HG02610 (cell line): ENCODE measurements around the gene GCAT.
"Not testable (repeated sequence)": the region's sequence is repeated elsewhere in the genome, so short reads cannot be mapped to it uniquely, and the experiment has no call there.

Experiments
- ATAC-seq: cut with Tn5 transposase; IDR thresholded peaks from one replicate; pipeline ENCODE4 v1.9.1; 2021; ENCODE audit warnings: mild to moderate bottlenecking, moderate library complexity; ENCODE audit not compliant: unreplicated experiment

Gene GCAT

GRCh38 chr22:37782340-37783168 is 25.2 kb upstream of the GCAT start:
- ATAC-seq, result no peak

GRCh38 chr22:37784829-37785495 is 22.8 kb upstream of the GCAT start:
- no peak for ATAC-seq

GRCh38 chr22:37790234-37790633 is 17.5 kb upstream of the GCAT start:
- no peak for ATAC-seq

GRCh38 chr22:37792494-37792893 is 15.2 kb upstream of the GCAT start:
- ATAC-seq, result no peak

GRCh38 chr22:37794376-37794775 is 13.4 kb upstream of the GCAT start:
- ATAC-seq, result no peak

GRCh38 chr22:37796079-37796478 is 11.7 kb upstream of the GCAT start:
- ATAC-seq, result no peak

GRCh38 chr22:37797259-37797658 is 10.5 kb upstream of the GCAT start:
- ATAC-seq, result not testable (repeated sequence)

GRCh38 chr22:37797874-37798500 is 9.7 kb upstream of the GCAT start:
- ATAC-seq, result no peak

GRCh38 chr22:37799979-37800378 is 7.8 kb upstream of the GCAT start:
- ATAC-seq, result not testable (repeated sequence)

- ATAC-seq, result no peak
Measured at GRCh38 chr22:37801946-37802309, 5.8 kb upstream of the GCAT start.

GRCh38 chr22:37802310-37803194 is 5.2 kb upstream of the GCAT start:
- ATAC-seq, result no peak

GRCh38 chr22:37803195-37803638 is 4.5 kb upstream of the GCAT start:
- no peak for ATAC-seq

- no peak for ATAC-seq
Measured at GRCh38 chr22:37803639-37804351, 3.9 kb upstream of the GCAT start.

- ATAC-seq, result no peak
Measured at GRCh38 chr22:37804352-37804880, 3.3 kb upstream of the GCAT start.

- no peak for ATAC-seq
Measured at GRCh38 chr22:37804881-37805809, 2.6 kb upstream of the GCAT start.

GRCh38 chr22:37805810-37806277 is 1.9 kb upstream of the GCAT start:
- no peak for ATAC-seq

- no peak for ATAC-seq
Measured at GRCh38 chr22:37806409-37807333, 1.1 kb upstream of the GCAT start.

- ATAC-seq, result no peak
Measured at GRCh38 chr22:37808294-37808657, 542 bp downstream of the GCAT start.
